ENCODE data around the gene BNC2.

Gene BNC2

GRCh38 chr9:16459421-16460148, 410.9 kb downstream of the BNC2 start:
- TF ChIP-seq BHLHE40 (IDR thresholded peaks at IDR 0.05; ENCODE audit: borderline replicate concordance) (no peak), CTBP1 (IDR thresholded peaks at IDR 0.05; ENCODE audit: borderline replicate concordance) (no peak), FOXK2 (IDR thresholded peaks at IDR 0.05) (no peak), HDGF (IDR thresholded peaks at IDR 0.05; ENCODE audit: borderline replicate concordance) (no peak), FOXA1 (IDR thresholded peaks at IDR 0.05) (no peak), L3MBTL2 (conservative IDR thresholded peaks at IDR 0.05) (no peak), ARNT (IDR thresholded peaks at IDR 0.05) (no peak), TARDBP (IDR thresholded peaks at IDR 0.05) (no peak), SP1 (IDR thresholded peaks at IDR 0.05) (no peak), SUZ12 (IDR thresholded peaks at IDR 0.05) (no peak), FOXM1 (IDR thresholded peaks at IDR 0.05; ENCODE audit: borderline replicate concordance) (no peak), NFRKB (IDR thresholded peaks at IDR 0.05) (no peak), ELF4 (IDR thresholded peaks at IDR 0.05) (no peak), LEF1 (IDR thresholded peaks at IDR 0.05; ENCODE audit: borderline replicate concordance) (no peak), ZNF384 (IDR thresholded peaks at IDR 0.05) (no peak)
- TF ChIP-seq, protein P1, sequence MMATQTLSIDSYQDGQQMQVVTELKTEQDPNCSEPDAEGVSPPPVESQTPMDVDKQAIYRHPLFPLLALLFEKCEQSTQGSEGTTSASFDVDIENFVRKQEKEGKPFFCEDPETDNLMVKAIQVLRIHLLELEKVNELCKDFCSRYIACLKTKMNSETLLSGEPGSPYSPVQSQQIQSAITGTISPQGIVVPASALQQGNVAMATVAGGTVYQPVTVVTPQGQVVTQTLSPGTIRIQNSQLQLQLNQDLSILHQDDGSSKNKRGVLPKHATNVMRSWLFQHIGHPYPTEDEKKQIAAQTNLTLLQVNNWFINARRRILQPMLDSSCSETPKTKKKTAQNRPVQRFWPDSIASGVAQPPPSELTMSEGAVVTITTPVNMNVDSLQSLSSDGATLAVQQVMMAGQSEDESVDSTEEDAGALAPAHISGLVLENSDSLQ (IDR thresholded peaks at IDR 0.05), result no peak
- ChIA-PET CTCF (no interaction called here), POLR2A (no interaction called here)
- DNase-seq (ENCODE audit: extremely low spot score), result no peak

- ChIA-PET POLR2A (no interaction called here), CTCF (no interaction called here)
- DNase-seq (ENCODE audit: extremely low spot score), result no peak
- TF ChIP-seq FOXA1 (IDR thresholded peaks at IDR 0.05) (no peak), NFRKB (IDR thresholded peaks at IDR 0.05) (no peak), ELF4 (IDR thresholded peaks at IDR 0.05) (no peak), HDGF (IDR thresholded peaks at IDR 0.05; ENCODE audit: borderline replicate concordance) (no peak), LEF1 (IDR thresholded peaks at IDR 0.05; ENCODE audit: borderline replicate concordance) (no peak), BHLHE40 (IDR thresholded peaks at IDR 0.05; ENCODE audit: borderline replicate concordance) (no peak), SUZ12 (IDR thresholded peaks at IDR 0.05) (no peak), L3MBTL2 (conservative IDR thresholded peaks at IDR 0.05) (no peak), FOXK2 (IDR thresholded peaks at IDR 0.05) (no peak)
These were observed 411.6 kb downstream of the BNC2 start for GRCh38 chr9:16458696-16459420.

- no peak for TF ChIP-seq HDGF (IDR thresholded peaks at IDR 0.05; ENCODE audit: borderline replicate concordance)
- TF ChIP-seq LEF1 (IDR thresholded peaks at IDR 0.05; ENCODE audit: borderline replicate concordance), result no peak
- TF ChIP-seq FOXK2 (IDR thresholded peaks at IDR 0.05), result no peak
- no peak for TF ChIP-seq BHLHE40 (IDR thresholded peaks at IDR 0.05; ENCODE audit: borderline replicate concordance)
- no peak for TF ChIP-seq NFRKB (IDR thresholded peaks at IDR 0.05)
- TF ChIP-seq FOXM1 (IDR thresholded peaks at IDR 0.05; ENCODE audit: borderline replicate concordance), result no peak
- no peak for TF ChIP-seq SP1 (IDR thresholded peaks at IDR 0.05)
- TF ChIP-seq FOXA1 (IDR thresholded peaks at IDR 0.05), result no peak
- TF ChIP-seq ARNT (IDR thresholded peaks at IDR 0.05), result no peak
- POLR2A ChIA-PET, result no interaction called here
- CTCF ChIA-PET, result no interaction called here
These were observed 414.6 kb downstream of the BNC2 start for GRCh38 chr9:16455842-16456241.

GRCh38 chr9:16453390-16453789, 417.1 kb downstream of the BNC2 start:
- POLR2A ChIA-PET, result no interaction called here
- CTCF ChIA-PET, result no interaction called here

More at GRCh38 chr9:16455842-16456241, 414.6 kb downstream of the BNC2 start:
- DNase-seq (ENCODE audit: extremely low spot score), result no peak

DNA sequence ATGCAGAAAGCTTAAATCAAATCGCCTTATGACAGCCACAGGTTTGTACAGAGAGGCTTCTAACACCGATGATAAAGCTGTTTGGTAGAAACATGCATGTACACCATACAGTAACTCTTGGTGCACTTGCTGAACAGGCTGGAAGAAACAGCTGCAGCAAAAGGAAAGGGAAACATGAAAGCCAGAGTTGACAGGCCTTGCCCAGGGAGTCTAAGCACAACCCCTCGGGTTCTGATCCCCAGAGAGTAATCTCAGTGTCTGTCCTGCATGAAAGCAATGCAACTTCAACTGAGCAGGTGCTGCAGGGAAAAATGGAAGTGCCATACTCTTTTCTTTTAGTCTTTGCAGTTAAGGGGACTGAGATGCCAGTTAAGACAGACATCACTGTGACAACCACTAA, 419.9 kb downstream of the BNC2 start:
- TF ChIP-seq ELF4 (IDR thresholded peaks at IDR 0.05) (no peak), BHLHE40 (IDR thresholded peaks at IDR 0.05; ENCODE audit: borderline replicate concordance) (no peak), TARDBP (IDR thresholded peaks at IDR 0.05) (no peak), L3MBTL2 (conservative IDR thresholded peaks at IDR 0.05) (no peak), HDGF (IDR thresholded peaks at IDR 0.05; ENCODE audit: borderline replicate concordance) (no peak), FOXM1 (IDR thresholded peaks at IDR 0.05; ENCODE audit: borderline replicate concordance) (no peak), LEF1 (IDR thresholded peaks at IDR 0.05; ENCODE audit: borderline replicate concordance) (no peak), SUZ12 (IDR thresholded peaks at IDR 0.05) (no peak), ZNF384 (IDR thresholded peaks at IDR 0.05) (no peak), FOXK2 (IDR thresholded peaks at IDR 0.05) (no peak), SP1 (IDR thresholded peaks at IDR 0.05) (no peak)
- TF ChIP-seq, protein P1 (IDR thresholded peaks at IDR 0.05), result no peak
- DNase-seq (ENCODE audit: extremely low spot score), result no peak
- ChIA-PET POLR2A (no interaction called here), CTCF (no interaction called here)

More at GRCh38 chr9:16453390-16453789, 417.1 kb downstream of the BNC2 start:
- TF ChIP-seq FOXK2 (IDR thresholded peaks at IDR 0.05) (no peak), BHLHE40 (IDR thresholded peaks at IDR 0.05; ENCODE audit: borderline replicate concordance) (no peak), SP1 (IDR thresholded peaks at IDR 0.05) (no peak), TARDBP (IDR thresholded peaks at IDR 0.05) (no peak), FOXA1 (IDR thresholded peaks at IDR 0.05) (no peak), L3MBTL2 (conservative IDR thresholded peaks at IDR 0.05) (no peak), CTBP1 (IDR thresholded peaks at IDR 0.05; ENCODE audit: borderline replicate concordance) (no peak), ARNT (IDR thresholded peaks at IDR 0.05) (no peak), ELF4 (IDR thresholded peaks at IDR 0.05) (no peak), NFRKB (IDR thresholded peaks at IDR 0.05) (no peak)
- no peak for DNase-seq (ENCODE audit: extremely low spot score)

DNA sequence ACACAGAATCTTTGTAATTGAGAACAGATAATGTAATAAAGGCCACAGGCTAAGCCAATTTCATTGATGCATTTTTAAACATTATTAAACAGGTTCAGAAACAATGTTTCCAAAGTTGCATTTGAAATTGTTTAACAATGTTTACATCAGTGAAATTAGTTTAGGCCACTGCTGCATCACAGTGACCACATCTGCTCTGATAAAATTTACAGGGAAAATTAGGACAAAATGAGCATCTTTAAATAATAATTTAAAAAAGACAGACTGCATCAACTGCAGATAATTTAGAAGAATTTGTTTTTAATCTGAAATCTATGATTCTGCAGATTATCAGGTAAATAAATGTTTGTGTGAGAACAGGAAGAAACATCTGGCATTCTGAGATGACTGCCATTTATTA, 420.4 kb downstream of the BNC2 start:
- ChIA-PET CTCF (no interaction called here), POLR2A (no interaction called here)
- TF ChIP-seq FOXM1 (IDR thresholded peaks at IDR 0.05; ENCODE audit: borderline replicate concordance) (no peak), ZNF384 (IDR thresholded peaks at IDR 0.05) (no peak), SP1 (IDR thresholded peaks at IDR 0.05) (no peak), FOXK2 (IDR thresholded peaks at IDR 0.05) (no peak), L3MBTL2 (conservative IDR thresholded peaks at IDR 0.05) (no peak), TARDBP (IDR thresholded peaks at IDR 0.05) (no peak), SUZ12 (IDR thresholded peaks at IDR 0.05) (no peak), HDGF (IDR thresholded peaks at IDR 0.05; ENCODE audit: borderline replicate concordance) (no peak), CTBP1 (IDR thresholded peaks at IDR 0.05; ENCODE audit: borderline replicate concordance) (no peak), ARNT (IDR thresholded peaks at IDR 0.05) (no peak), LEF1 (IDR thresholded peaks at IDR 0.05; ENCODE audit: borderline replicate concordance) (no peak), ELF4 (IDR thresholded peaks at IDR 0.05) (no peak), NFRKB (IDR thresholded peaks at IDR 0.05) (no peak)
- TF ChIP-seq, protein P1 (IDR thresholded peaks at IDR 0.05), result no peak

More for the DNA sequence above, 420.4 kb downstream of the BNC2 start:
- no peak for DNase-seq (ENCODE audit: extremely low spot score)
